Neural crest cell (in vitro differentiated cells): ENCODE results near the gene CXCL6. TPM values are rescaled to one million over a fixed set of nuclear protein-coding genes. Genes with fewer than 3 reads are reported as not detected.

Experiments
- DNase-seq: peaks from one replicate; pipeline ENCODE4 v3.0.0; 2021; ENCODE audit warnings: low read depth, mixed read lengths, low spot score
- H3K27ac Mint-ChIP-seq: one replicate; pipeline ENCODE4 v1.8.0; 2021; ENCODE audit warnings: mild to moderate bottlenecking, mixed read lengths; ENCODE audit not compliant: unreplicated experiment
- H3K27me3 Mint-ChIP-seq: 2 replicates; pipeline ENCODE4 v1.8.0; 2021; ENCODE audit warnings: low read depth, mild to moderate bottlenecking, mixed read lengths
- H3K36me3 Mint-ChIP-seq: 2 replicates; pipeline ENCODE4 v1.8.0; 2021; ENCODE audit warnings: low read depth, mild to moderate bottlenecking, mixed read lengths
- H3K4me1 Mint-ChIP-seq: 2 replicates; pipeline ENCODE4 v1.8.0; 2021; ENCODE audit warnings: mixed read lengths
- H3K4me3 Mint-ChIP-seq: one replicate; pipeline ENCODE4 v1.8.0; 2021; ENCODE audit warnings: mild to moderate bottlenecking, mixed read lengths
- H3K9me3 Mint-ChIP-seq: 2 replicates; pipeline ENCODE4 v1.8.0; 2021; ENCODE audit warnings: mixed read lengths
- CTCF ChIP-seq: fragments of 200-600 bp; sonication (generic); conservative IDR thresholded peaks from 2 replicates; pipeline ENCODE4 v1.5.0; 2021; ENCODE audit warnings: antibody characterized with exemption, mild to moderate bottlenecking
- total RNA-seq: library from RNA; stranded (reverse); gene quantifications from 2 replicates; pipeline ENCODE4 v1.2.1, GENCODE V29; 2021

CXCL6 gene
- total RNA-seq, 1 donor from 2014 or later: not detected

- peaks cover 7% of the 10 kb centered on the region for H3K9me3 Mint-ChIP-seq
- TF ChIP-seq CTCF: no peak
- peaks cover 2% of the 10 kb centered on the region for H3K36me3 Mint-ChIP-seq
- no peaks in the 10 kb centered on the region for H3K27me3 Mint-ChIP-seq
- H3K4me3 Mint-ChIP-seq: no peak overlapping the region
- H3K27ac Mint-ChIP-seq: no peak overlapping the region
- no peaks in the 10 kb centered on the region for H3K4me1 Mint-ChIP-seq
- no peak for DNase-seq
These were observed 7.5 kb upstream of the CXCL6 start for GRCh38 chr4:73828956-73829355.

- TF ChIP-seq CTCF: no peak
- Mint-ChIP-seq H3K4me1 (peaks cover 5% of the 10 kb centered on the region), H3K27me3 (peaks cover 5% of the 10 kb centered on the region), H3K36me3 (peaks cover 2% of the 10 kb centered on the region), H3K4me3 (no peak overlapping the region), H3K9me3 (peaks cover 4% of the 10 kb centered on the region), H3K27ac (no peak overlapping the region)
- no peak for DNase-seq
These were observed 4.9 kb upstream of the CXCL6 start for GRCh38 chr4:73831569-73831968.

- H3K9me3 Mint-ChIP-seq: peaks cover 3% of the 10 kb centered on the region
- peaks cover 2% of the 10 kb centered on the region for H3K36me3 Mint-ChIP-seq
- H3K27ac Mint-ChIP-seq: no peak overlapping the region
- no peak overlapping the region for H3K4me3 Mint-ChIP-seq
- peaks cover 17% of the 10 kb centered on the region for H3K27me3 Mint-ChIP-seq
- peaks cover 12% of the 10 kb centered on the region for H3K4me1 Mint-ChIP-seq
- TF ChIP-seq CTCF: no peak
- DNase-seq: no peak
These were observed 3.7 kb upstream of the CXCL6 start for GRCh38 chr4:73832651-73833237.

- no peaks in the 10 kb centered on the region for H3K9me3 Mint-ChIP-seq
- peaks cover 45% of the 10 kb centered on the region for H3K27me3 Mint-ChIP-seq
- H3K4me1 Mint-ChIP-seq: peaks cover 12% of the 10 kb centered on the region
- DNase-seq: no peak
- TF ChIP-seq CTCF: no peak
- H3K4me3 Mint-ChIP-seq: no peak overlapping the region
- no peak overlapping the region for H3K27ac Mint-ChIP-seq
- H3K36me3 Mint-ChIP-seq: no peaks in the 10 kb centered on the region
These were observed 2.6 kb downstream of the CXCL6 start for GRCh38 chr4:73839071-73839470.

- Mint-ChIP-seq H3K4me3 (no peak overlapping the region), H3K27me3 (peaks cover 45% of the 10 kb centered on the region)
These were observed 3.2 kb downstream of the CXCL6 start for GRCh38 chr4:73839715-73840114.

More at GRCh38 chr4:73839715-73840114, 3.2 kb downstream of the CXCL6 start:
- no peaks in the 10 kb centered on the region for H3K36me3 Mint-ChIP-seq
- no peak for TF ChIP-seq CTCF
- H3K27ac Mint-ChIP-seq: no peak overlapping the region
- DNase-seq: no peak
- peaks cover 12% of the 10 kb centered on the region for H3K4me1 Mint-ChIP-seq
- H3K9me3 Mint-ChIP-seq: no peaks in the 10 kb centered on the region
